Spleen (tissue), 7 donors: ENCODE results near the gene CBLN3.
"Not testable (repeated sequence)": the region's sequence is repeated elsewhere in the genome, so short reads cannot be mapped to it uniquely, and the experiment has no call there.

Experiments
- CTCF ChIP-seq, 11 experiments: fragments of 200-600 bp in 7 of 11; fragments of 450-650 bp in 4 of 11; sonication (generic) in 4 of 11; IDR thresholded peaks in 8 of 11; conservative IDR thresholded peaks in 3 of 11; 1 replicate in 7 of 11; 2 replicates in 4 of 11; pipeline versions ENCODE4 v1.4.0 to v1.8.0; 2016 to 2021; ENCODE audit warnings: antibody characterized with exemption in 11 of 11, inconsistent platforms in 4 of 11, mild to moderate bottlenecking in 1 of 11
- POLR2A ChIP-seq, 3 donors: fragments of 450-650 bp; IDR thresholded peaks; one replicate each; pipeline ENCODE4 v1.5.1; 2017; ENCODE audit warnings: antibody characterized with exemption in 3 of 3, mild to moderate bottlenecking in 1 of 3
- POLR2AphosphoS5 ChIP-seq, 3 donors: sonication (generic); formaldehyde crosslinking; IDR thresholded peaks; one replicate each; pipeline ENCODE4 v1.5.1; 2017; ENCODE audit warnings: antibody characterized with exemption in 3 of 3
- donor health status: DM: no; HTN: no; CAD: no; lungs with moderate emphysema.
- donor health status: DM: no; HTN: no; CAD: no.
- donor health status: DM: no; HTN: no; CAD: no.

DNA sequence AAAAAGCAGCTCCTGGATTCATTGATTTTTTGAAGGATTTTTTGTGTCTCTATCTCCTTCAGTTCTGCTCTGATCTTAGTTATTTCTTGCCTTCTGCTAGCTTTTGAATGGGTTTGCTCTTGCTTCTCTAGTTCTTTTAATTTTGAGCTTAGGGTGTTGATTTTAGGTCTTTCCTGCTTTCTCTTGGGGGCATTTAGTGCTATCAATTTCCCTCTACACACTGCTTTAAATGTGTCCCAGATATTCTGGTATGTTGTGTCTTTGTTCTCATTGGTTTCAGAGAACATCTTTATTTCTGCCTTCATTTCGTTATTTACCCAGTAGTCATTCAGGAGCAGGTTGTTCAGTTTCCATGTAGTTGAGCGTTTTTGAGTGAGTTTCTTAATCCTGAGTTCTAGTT lies 21.4 kb upstream of the CBLN3 start:
- TF ChIP-seq POLR2A (IDR thresholded peaks at IDR 0.05); CTCF (IDR thresholded peaks at IDR 0.05 in 8 of 11, conservative IDR thresholded peaks at IDR 0.05 in 3 of 11); POLR2AphosphoS5 (IDR thresholded peaks at IDR 0.05): not testable (repeated sequence)
